Trophoblast cell (in vitro differentiated cells and primary cell): ENCODE measurements around the gene LMAN2L.

Experiments
- DNase-seq, 2 donors: peaks; one replicate each; pipeline ENCODE4 v3.0.0-alpha.2; 2016
- H2AFZ ChIP-seq: 2 replicates; pipeline ENCODE4 v1.6.1; 2013; ENCODE audit warnings: low read length, moderate library complexity, mild to moderate bottlenecking; ENCODE audit not compliant: insufficient read depth, poor library complexity
- H2AK5ac ChIP-seq: 2 replicates; pipeline ENCODE4 v1.6.1; 2013; ENCODE audit warnings: mild to moderate bottlenecking, low read length
- H2BK120ac ChIP-seq: 2 replicates; pipeline ENCODE4 v1.6.1; 2013; ENCODE audit warnings: low read length, mild to moderate bottlenecking, moderate library complexity; ENCODE audit not compliant: insufficient read depth, poor library complexity
- H2BK12ac ChIP-seq: 2 replicates; pipeline ENCODE4 v1.6.1; 2013; ENCODE audit warnings: mild to moderate bottlenecking, low read length, moderate library complexity
- H2BK5ac ChIP-seq: 2 replicates; pipeline ENCODE4 v1.6.1; 2013; ENCODE audit warnings: low read length, low read depth, moderate library complexity, mild to moderate bottlenecking; ENCODE audit not compliant: poor library complexity
- H3K14ac ChIP-seq: 2 replicates; pipeline ENCODE4 v1.6.1; 2013; ENCODE audit warnings: mild to moderate bottlenecking, low read length
- H3K18ac ChIP-seq: 2 replicates; pipeline ENCODE4 v1.6.1; 2013; ENCODE audit warnings: mild to moderate bottlenecking, low read length
- H3K23ac ChIP-seq: 2 replicates; pipeline ENCODE4 v1.6.1; 2013; ENCODE audit warnings: low read length
- H3K27ac ChIP-seq: 2 replicates; pipeline ENCODE4 v1.5.1; 2013; ENCODE audit warnings: low read depth, mild to moderate bottlenecking, inconsistent platforms, low read length, moderate library complexity
- H3K27me3 ChIP-seq: 2 replicates; pipeline ENCODE4 v1.6.1; 2013; ENCODE audit warnings: inconsistent platforms, mild to moderate bottlenecking, low read length, moderate library complexity; ENCODE audit not compliant: insufficient read depth
- H3K36me3 ChIP-seq, 2 experiments: 1 replicate in 1 of 2; 2 replicates in 1 of 2; pipeline ENCODE4 v1.6.1; 2013; ENCODE audit warnings: low read length in 2 of 2, mild to moderate bottlenecking in 2 of 2, moderate library complexity in 1 of 2; ENCODE audit not compliant: insufficient read depth in 2 of 2, control insufficient read depth in 1 of 2
- H3K4ac ChIP-seq: 2 replicates; pipeline ENCODE4 v1.6.1; 2013; ENCODE audit warnings: low read depth, mild to moderate bottlenecking, low read length, moderate library complexity
- H3K4me1 ChIP-seq, 2 experiments: 1 replicate in 1 of 2; 2 replicates in 1 of 2; pipeline ENCODE4 v1.6.1; 2013; ENCODE audit warnings: low read length in 2 of 2, mild to moderate bottlenecking in 2 of 2, moderate library complexity in 1 of 2; ENCODE audit not compliant: insufficient read depth in 2 of 2, control insufficient read depth in 1 of 2
- H3K4me2 ChIP-seq: 2 replicates; pipeline ENCODE4 v1.6.1; 2013; ENCODE audit warnings: inconsistent platforms, mild to moderate bottlenecking, low read length, moderate library complexity
- H3K4me3 ChIP-seq: 2 replicates; pipeline ENCODE4 v1.5.1; 2013; ENCODE audit warnings: mild to moderate bottlenecking, low read depth, low read length, inconsistent platforms
- H3K79me1 ChIP-seq: one replicate; pipeline ENCODE4 v1.6.1; 2013; ENCODE audit warnings: low read length
- H3K79me2 ChIP-seq: 2 replicates; pipeline ENCODE4 v1.6.1; 2013; ENCODE audit warnings: low read length, mild to moderate bottlenecking; ENCODE audit not compliant: control insufficient read depth, insufficient read depth, poor library complexity
- H3K9ac ChIP-seq: 2 replicates; pipeline ENCODE4 v1.6.1; 2013; ENCODE audit warnings: mild to moderate bottlenecking, low read length
- H3K9me3 ChIP-seq: 2 replicates; pipeline ENCODE4 v1.6.1; 2013; ENCODE audit warnings: low read depth, mild to moderate bottlenecking, control low read depth, inconsistent platforms, low read length; ENCODE audit not compliant: insufficient read depth
- H4K12ac ChIP-seq: 2 replicates; pipeline ENCODE4 v1.6.1; 2013; ENCODE audit warnings: low read depth, mild to moderate bottlenecking, low read length, moderate library complexity
- H4K8ac ChIP-seq: 2 replicates; pipeline ENCODE4 v1.6.1; 2013; ENCODE audit warnings: low read depth, mild to moderate bottlenecking, low read length, moderate library complexity
- H4K91ac ChIP-seq: one replicate; pipeline ENCODE4 v1.6.1; 2013; ENCODE audit warnings: low read depth, mild to moderate bottlenecking, low read length, moderate library complexity
- WGBS: extraction: QIAGEN DNeasy Blood & Tissue Kit; methylation state at CpG from one replicate; pipeline ENCODE4 v1.1.7; 2013; ENCODE audit warnings: missing lambda C conversion rate; ENCODE audit not compliant: insufficient read length, insufficient coverage; ENCODE audit errors: extremely low coverage; 5-methylcytosine and 5-hydroxymethylcytosine counted together

LMAN2L gene

DNA sequence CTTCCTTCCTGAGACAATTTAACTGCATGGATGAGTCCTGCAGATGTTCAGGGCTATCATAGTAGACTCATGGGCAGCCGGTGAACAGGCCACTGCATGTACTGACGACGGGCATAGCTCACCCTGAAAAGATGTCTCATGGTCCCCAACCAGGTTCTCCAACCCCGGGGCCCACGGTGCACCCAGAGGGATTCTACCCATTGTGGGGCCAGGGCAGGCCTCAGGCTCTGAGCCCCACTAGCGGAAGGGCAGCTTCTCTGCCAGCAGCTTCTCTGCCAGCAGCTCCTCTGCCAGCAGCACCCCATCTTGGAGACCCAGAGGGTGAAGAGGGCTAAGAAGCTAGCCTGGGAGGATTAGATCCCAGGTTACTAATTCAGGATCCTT, 17.6 kb upstream of the LMAN2L start:
- WGBS = no CpG with 5 or more reads among the region's 6 CpGs

GRCh38 chr2:96756788-96757476, 17.1 kb upstream of the LMAN2L start:
- Histone ChIP-seq H2BK120ac (no peak overlapping the region), H3K4me2 (no peak overlapping the region), H3K9ac (no peak overlapping the region), H2AFZ (no peak overlapping the region), H3K27ac (no peak overlapping the region), H3K79me2 (peaks cover 8% of the 10 kb centered on the region), H3K14ac (no peak overlapping the region), H2AK5ac (no peak overlapping the region), H2BK12ac (no peak overlapping the region), H2BK5ac (no peak overlapping the region), H3K27me3 (no peaks in the 10 kb centered on the region), H3K4me1 (peaks cover 9 to 13% of the 10 kb centered on the region in 2 experiments), H3K36me3 (no peaks in the 10 kb centered on the region), H4K91ac (no peak overlapping the region), H4K12ac (no peak overlapping the region), H3K9me3 (no peaks in the 10 kb centered on the region), H3K23ac (no peak overlapping the region), H3K79me1 (peaks cover 6% of the 10 kb centered on the region), H4K8ac (no peak overlapping the region), H3K18ac (no peak overlapping the region), H3K4me3 (no peak overlapping the region), H3K4ac (no peak overlapping the region)
- DNase-seq = no peak
- no CpG with 5 or more reads among the region's 5 CpGs for WGBS

More for the DNA sequence above, 17.6 kb upstream of the LMAN2L start:
- H2AFZ ChIP-seq = no peak overlapping the region
- H3K4ac ChIP-seq = no peak overlapping the region
- peaks cover 6% of the 10 kb centered on the region for H3K79me1 ChIP-seq
- no peak overlapping the region for H4K12ac ChIP-seq
- H4K8ac ChIP-seq = no peak overlapping the region
- H3K79me2 ChIP-seq = peaks cover 8% of the 10 kb centered on the region
- H3K4me2 ChIP-seq = no peak overlapping the region
- H2BK120ac ChIP-seq = no peak overlapping the region
- H2AK5ac ChIP-seq = no peak overlapping the region
- no peak overlapping the region for H3K14ac ChIP-seq
- H3K18ac ChIP-seq = no peak overlapping the region
- H3K36me3 ChIP-seq = no peaks in the 10 kb centered on the region
- DNase-seq = no peak
- H4K91ac ChIP-seq = no peak overlapping the region
- H3K4me1 ChIP-seq = peaks cover 14 to 19% of the 10 kb centered on the region in 2 experiments
- H3K9me3 ChIP-seq = no peaks in the 10 kb centered on the region
- H3K23ac ChIP-seq = no peak overlapping the region
- no peaks in the 10 kb centered on the region for H3K27me3 ChIP-seq
- no peak overlapping the region for H3K9ac ChIP-seq
- H3K27ac ChIP-seq = no peak overlapping the region
- H3K4me3 ChIP-seq = no peak overlapping the region
- H2BK5ac ChIP-seq = no peak overlapping the region
- H2BK12ac ChIP-seq = no peak overlapping the region

GRCh38 chr2:96754317-96754716, 14.5 kb upstream of the LMAN2L start:
- Histone ChIP-seq H2AFZ (no peak overlapping the region), H4K91ac (no peak overlapping the region), H2AK5ac (no peak overlapping the region), H3K4me3 (no peak overlapping the region), H3K27ac (no peak overlapping the region), H3K27me3 (no peaks in the 10 kb centered on the region), H2BK5ac (no peak overlapping the region), H4K8ac (no peak overlapping the region), H2BK12ac (no peak overlapping the region), H3K9ac (no peak overlapping the region), H3K4me1 (no peaks in the 10 kb centered on the region), H3K79me2 (no peaks in the 10 kb centered on the region), H3K4ac (no peak overlapping the region), H3K14ac (no peak overlapping the region), H3K4me2 (no peak overlapping the region), H3K79me1 (peaks cover 2% of the 10 kb centered on the region), H2BK120ac (no peak overlapping the region), H4K12ac (no peak overlapping the region), H3K23ac (no peak overlapping the region), H3K18ac (no peak overlapping the region), H3K9me3 (no peaks in the 10 kb centered on the region), H3K36me3 (no peaks in the 10 kb centered on the region)
- peak in 1 of 2 donors; percentile 31 for DNase-seq

DNA sequence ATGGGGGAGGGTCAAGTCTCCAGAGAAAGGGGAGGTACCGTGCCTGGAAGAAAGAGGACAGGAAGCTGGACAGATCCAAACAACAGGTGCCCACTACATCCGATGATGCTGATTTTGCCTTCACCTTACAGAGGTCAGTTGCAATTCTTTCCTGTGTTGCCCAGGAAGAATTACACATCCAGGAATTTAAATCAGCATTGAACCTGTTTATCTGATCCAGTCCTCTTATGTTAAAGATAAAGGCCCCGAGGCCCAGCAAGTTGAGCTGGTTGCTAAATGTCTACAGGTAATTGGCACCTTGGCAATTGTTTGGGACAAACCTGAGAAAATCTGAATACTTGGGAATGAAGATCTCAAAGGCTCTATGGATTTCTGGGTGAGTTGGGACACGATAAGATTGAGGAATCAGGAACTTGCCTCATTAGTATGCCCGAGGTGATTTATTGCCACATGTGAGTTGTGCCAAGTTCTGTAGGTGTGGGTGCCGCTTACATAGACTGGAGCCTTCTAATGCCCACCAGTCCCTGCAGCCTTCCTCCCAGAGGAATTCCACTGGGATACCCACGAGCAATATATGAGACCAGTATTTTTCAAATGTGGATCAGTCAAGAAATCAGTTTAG, 13.9 kb upstream of the LMAN2L start:
- Histone ChIP-seq H3K4me1 (no peaks in the 10 kb centered on the region), H3K4ac (no peak overlapping the region), H4K12ac (no peak overlapping the region), H3K18ac (no peak overlapping the region), H2AK5ac (no peak overlapping the region), H2AFZ (no peak overlapping the region), H3K36me3 (no peaks in the 10 kb centered on the region), H2BK120ac (no peak overlapping the region), H3K4me3 (no peak overlapping the region), H3K27me3 (no peaks in the 10 kb centered on the region), H2BK5ac (no peak overlapping the region), H3K9me3 (no peaks in the 10 kb centered on the region), H3K23ac (no peak overlapping the region), H4K8ac (no peak overlapping the region), H2BK12ac (no peak overlapping the region), H4K91ac (no peak overlapping the region), H3K27ac (no peak overlapping the region), H3K9ac (no peak overlapping the region), H3K79me1 (peaks cover 2% of the 10 kb centered on the region), H3K79me2 (no peaks in the 10 kb centered on the region), H3K14ac (no peak overlapping the region), H3K4me2 (no peak overlapping the region)
- peak; percentile 62 to 84 for DNase-seq
- no CpG with 5 or more reads among the region's 7 CpGs for WGBS
